NT2/D1 (cell line): ENCODE measurements around the gene MYLK2.

Experiments used
- YY1 ChIP-seq: IDR thresholded peaks from 2 replicates; pipeline ENCODE4 v1.6.1; 2011; ENCODE audit not compliant: insufficient read length, insufficient read depth
- ZNF274 ChIP-seq: IDR thresholded peaks from 2 replicates; pipeline ENCODE4 v1.6.1; 2011; ENCODE audit warnings: mild to moderate bottlenecking, low read depth, low read length

- no peak for TF ChIP-seq YY1
- no peak for TF ChIP-seq ZNF274
Measured at GRCh38 chr20:31856516-31856915, 37.4 kb downstream of the MYLK2 start.
